Head of caudate nucleus (tissue), 42 donors: ENCODE measurements around the gene BACH2.
"Not testable (repeated sequence)": the region's sequence is repeated elsewhere in the genome, so short reads cannot be mapped to it uniquely, and the experiment has no call there.

Experiments used
- DNase-seq, 42 donors: peaks; one replicate each; pipeline versions ENCODE4 v3.0.0 to v3.0.0-alpha.2; 2020 to 2021; ENCODE audit warnings: mixed read lengths in 7 of 42
- intact Hi-C: fragments of 100-400 bp; cut with DNase I; formaldehyde crosslinking; loops from one replicate; pipeline ENCODE4 v1.15.0; 2022

The BACH2 gene

DNA sequence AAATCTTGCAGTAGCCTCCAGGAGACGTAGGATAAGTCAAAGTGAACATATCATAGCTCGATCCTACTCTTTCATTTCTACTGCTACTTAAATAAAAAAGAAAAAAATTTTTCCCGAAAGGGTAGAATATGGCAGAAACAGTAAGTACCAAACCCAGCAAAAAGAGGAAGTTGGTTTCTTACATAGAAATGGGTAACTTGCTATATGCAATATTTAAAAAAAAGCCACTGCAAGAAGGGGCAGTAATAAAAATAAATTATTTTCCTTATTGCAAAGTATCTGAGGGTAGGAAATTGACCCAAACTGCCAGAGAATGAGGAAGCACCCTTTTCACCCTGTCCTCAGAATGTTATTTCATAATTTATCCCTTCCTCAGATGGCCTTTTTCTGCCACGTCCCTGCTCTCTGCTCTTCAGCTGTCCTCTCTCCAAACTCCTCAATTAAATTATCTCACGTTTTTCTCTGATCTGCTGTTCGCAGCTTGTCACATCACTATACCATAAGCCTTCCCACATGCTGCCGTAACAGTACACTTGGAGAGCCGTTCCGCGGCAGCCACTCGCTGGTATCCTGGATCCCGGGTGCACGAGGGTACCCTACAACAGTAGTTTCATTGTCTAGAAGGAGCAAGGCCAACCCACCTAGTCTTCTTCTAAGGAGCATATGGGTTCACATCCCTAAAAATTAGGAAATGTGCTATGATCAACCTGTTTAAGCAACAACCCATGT lies 149.6 kb downstream of the BACH2 start:
- DNase-seq: peak in 25 of 42 donors; percentile 17 to 69 (median 42)
- intact Hi-C loops: no loop called here

DNA sequence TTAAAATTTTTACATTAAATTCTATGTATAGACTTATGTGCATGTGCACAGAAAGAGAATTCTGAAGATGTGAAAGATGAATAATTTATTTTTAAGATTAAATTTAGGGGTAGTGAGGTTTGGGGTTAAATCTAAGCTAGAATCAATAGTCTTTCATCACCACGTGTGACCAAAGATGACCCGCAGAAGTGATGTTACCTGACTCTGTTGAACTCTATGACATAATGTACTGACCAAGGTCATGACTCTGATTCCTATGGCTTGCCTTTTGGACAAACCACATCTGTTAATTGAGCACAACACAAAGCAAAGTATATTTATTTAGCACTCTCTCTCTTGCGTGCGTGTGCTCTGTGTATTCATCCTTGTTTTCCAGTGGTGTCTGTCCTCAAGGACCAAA lies 150.6 kb downstream of the BACH2 start:
- DNase-seq: no peak
- intact Hi-C loops: no loop called here

DNA sequence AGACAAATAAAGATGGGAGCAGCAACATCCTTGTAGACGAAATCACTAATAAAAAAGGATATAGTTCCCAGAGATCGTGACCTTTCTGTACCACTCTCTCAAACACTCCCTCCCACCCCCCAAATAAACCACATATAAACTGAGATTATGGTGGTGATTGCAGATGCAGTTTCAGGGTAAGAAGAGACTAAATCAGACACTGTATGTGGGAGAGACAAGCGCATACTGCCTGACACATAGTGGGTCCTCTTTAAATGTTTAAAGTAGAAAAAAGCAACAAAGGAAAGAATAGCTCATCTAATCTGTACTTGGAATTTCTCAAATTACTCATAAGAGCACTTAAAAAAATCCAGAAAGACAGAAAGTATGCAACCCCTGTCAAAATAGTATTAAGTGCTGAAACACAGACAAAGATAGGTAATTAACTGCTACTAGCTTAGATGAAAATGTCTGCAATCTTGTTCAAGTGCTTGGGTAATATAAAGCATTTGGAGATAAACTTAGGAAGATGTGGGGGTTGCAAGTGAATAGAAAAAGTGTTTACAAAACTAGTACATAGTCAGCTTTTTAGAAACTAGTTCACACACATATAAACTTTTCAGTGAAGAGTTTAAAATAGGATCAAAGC lies 151.6 kb downstream of the BACH2 start:
- intact Hi-C loops: no loop called here

DNA sequence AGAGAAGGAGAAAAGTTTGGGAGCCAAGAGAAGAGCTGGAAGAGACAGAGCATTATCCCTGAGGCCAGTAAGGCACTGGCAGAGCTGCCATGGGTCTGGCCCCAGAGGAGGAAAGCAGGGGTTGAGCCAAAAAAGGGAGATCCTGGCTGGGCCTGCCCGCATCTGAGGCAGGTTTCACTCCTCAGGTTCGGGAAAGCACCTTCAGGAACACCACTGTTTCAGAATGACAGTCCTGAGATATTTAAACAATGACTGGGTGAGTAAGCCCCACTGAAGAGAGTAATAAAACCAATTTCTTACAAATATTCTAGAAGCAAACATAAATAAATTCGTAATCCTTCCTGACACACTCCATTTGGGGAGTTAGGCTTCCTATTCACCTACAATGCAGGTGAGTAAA lies 152.2 kb downstream of the BACH2 start:
- no peak for DNase-seq
- intact Hi-C loops: no loop called here

More for the DNA sequence above, 151.6 kb downstream of the BACH2 start:
- DNase-seq: no peak

DNA sequence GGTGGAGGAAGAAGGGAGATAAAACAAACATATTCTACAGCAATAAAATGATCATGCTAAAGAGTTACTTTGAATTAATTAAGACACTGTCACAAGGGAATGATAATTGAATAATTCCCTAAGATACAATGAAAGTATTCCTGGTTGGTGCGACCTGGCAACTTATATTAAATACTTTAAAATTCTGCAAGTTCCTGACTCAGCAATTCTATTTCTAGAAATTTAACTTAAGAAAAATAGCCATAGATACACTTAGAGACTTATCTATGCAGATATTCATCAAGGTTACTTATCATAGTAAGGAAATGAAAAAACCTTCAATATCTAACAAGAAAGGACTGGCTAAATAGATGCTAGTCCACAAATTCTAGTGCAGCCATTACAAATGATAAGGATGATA lies 156.0 kb downstream of the BACH2 start:
- intact Hi-C loops: no loop called here
- DNase-seq: no peak

DNA sequence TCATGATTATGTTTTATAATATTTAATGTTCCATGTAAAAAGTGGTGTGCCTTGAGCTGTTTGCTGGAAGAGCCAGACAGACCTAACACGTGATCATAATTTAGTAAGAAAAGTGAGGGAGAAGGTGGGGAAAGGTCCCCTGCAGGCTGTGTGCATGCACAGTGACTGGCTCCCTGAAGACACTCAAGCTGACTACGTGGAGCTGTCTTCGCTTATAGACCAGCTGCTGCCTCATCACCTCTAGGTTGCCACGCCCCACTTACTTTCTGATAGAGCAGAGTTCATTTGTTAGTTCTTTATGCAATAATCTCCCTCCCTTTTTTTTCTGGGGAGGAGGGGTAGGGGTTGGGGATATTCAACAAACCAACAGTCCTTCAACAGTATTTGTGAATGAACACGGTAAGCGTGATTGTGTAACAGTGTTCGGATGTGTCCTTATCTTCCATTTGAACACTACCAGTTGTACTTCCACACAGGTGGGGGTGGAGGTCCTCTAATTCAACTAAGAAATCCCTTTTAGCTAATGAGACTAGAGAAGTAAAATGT lies 157.3 kb downstream of the BACH2 start:
- intact Hi-C loops: no loop called here
- no peak for DNase-seq

DNA sequence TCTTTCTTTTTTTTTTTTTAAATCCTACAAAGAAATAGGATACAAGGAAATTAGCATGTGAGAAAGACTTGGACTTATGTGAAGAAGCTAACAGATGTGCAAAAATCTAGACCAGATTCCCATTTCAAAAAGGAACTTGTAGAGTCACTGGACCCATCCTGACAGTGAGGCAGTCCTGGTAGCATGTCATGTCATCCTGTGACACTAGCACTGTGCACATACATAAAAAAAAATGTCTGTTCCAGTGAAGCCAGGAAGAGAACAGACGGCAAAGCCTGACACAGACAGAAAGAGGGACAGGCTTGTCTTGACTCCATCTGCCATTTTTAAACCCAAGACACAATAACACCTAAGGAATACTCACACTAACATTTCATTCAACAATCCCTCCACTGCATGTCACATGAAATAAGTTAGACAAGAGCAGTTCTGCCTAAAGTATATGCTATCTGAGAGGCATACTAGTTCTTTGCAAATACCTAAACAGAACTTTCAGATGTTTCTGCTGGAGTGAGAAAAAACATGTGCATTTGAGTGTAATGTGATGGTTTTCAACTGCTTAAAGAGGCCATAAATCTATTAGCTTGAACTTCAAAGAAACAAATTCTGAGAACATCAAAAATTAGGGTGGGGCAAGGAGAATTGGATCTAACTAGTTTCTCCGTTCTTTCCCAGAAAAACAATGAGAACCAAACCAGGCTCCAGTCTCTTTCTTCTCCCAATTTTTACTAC lies 159.6 kb downstream of the BACH2 start:
- DNase-seq: no peak
- intact Hi-C loops: no loop called here

DNA sequence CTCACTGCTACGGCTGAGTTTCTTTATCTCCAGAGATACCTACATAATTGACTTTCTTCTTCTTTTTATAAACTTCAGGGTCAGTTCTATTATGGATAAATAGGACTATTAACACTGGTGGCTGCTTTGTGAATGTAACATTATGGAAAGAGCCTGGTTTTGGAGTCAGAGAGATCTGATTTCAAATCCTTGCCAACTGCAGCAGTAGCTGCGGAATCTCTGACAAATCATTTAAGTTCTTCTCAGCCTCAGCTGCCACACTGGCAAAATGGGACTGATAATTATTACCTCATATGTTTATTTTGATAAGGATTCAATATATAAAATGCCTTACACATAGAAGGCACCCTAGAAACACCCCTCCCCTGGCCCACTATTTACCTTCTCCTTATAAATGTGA lies 160.5 kb downstream of the BACH2 start:
- intact Hi-C loops: no loop called here
- no peak for DNase-seq

DNA sequence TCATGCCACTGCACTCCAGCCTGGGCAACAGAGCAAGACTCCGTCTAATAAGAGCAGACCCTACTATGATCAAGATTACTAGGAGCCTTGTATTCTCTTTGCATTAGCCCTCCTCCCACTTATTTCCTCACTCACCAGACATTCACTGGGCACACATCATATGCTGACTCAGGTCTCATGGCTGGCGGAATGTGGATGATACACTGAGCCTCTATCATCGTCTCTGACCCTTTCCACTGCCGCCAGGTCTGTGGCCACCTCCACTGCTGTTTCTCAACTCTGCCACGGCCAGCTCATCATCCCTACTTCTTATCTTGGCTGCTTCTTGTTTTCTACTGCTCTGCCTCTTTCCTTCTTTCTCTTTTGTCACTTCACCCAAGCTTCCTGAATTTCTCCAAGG lies 161.0 kb downstream of the BACH2 start:
- intact Hi-C loops: no loop called here
- DNase-seq: no peak

DNA sequence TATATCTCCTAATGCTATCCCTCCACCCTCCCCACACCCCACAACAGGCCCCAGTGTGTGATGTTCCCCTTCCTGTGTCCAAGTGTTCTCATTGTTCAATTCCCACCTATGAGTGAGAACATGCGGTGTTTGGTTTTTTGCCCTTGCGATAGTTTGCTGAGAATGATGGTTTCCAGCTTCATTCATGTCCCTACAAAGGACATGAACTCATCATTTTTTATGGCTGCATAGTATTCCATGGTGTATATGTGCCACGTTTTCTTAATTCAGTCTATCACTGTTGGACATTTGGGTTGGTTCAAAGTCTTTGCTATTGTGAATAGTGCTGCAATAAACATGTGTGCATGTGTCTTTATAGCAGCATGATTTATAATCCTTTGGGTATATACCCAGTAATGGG lies 163.0 kb downstream of the BACH2 start:
- intact Hi-C loops, DNase-seq: not testable (repeated sequence)

DNA sequence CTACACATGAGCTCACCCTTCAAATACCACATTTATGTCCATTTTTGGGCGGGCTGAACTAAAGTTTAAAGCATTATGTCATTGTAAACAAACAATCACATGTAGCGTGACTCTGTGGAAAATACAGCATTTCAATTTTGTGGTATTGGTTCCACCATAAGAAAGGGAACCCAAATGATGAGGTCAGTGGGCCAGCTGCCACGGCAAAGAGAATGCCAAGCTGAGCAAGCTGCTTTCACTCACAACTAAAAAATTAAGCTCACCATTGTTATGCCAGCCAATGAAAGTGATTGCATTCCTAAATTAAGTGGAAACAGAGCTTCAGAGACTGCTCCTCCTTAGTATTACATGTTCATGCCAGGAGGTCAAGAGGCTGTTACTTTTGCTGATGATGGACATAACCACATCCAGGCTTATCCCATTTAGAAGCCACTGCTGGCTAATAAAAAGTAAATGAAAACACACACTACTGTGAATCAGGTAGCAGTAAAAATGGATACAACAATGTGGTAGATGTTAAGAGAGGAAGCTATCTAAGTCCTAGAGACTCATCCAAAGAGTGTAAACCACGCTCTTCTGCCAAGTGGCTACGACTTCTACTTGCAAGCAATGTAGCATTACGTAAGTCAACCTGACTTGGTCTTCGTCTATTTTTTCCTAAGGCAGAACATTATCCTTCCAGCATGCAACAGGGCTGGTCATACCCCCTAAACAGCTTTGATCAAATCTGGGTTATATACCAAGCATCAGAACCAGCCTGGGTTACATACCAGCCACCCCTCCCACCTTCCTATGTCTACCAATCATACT lies 164.8 kb downstream of the BACH2 start:
- intact Hi-C loops: no loop called here
- peak in 37 of 42 donors; percentile 6 to 76 (median 37) for DNase-seq

DNA sequence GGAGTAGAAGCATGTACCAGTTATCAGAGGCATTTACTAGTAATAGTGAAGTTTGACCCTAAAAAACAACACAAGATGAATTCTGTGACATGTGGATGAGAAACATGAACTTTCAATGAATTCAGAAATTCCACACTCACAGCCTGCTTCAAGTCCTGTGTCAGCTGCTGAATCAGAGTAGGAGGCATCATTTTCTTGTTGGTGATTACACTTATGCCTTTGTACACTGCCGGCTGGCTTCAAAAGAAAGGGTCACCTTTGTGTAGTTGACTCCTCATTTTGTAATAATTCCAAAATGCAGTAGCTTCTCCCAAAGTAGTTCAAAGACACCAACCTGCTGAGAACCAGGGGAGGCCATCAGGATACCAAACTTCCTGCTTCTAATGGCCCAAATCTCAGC lies 165.5 kb downstream of the BACH2 start:
- no peak for DNase-seq
- intact Hi-C loops: no loop called here

DNA sequence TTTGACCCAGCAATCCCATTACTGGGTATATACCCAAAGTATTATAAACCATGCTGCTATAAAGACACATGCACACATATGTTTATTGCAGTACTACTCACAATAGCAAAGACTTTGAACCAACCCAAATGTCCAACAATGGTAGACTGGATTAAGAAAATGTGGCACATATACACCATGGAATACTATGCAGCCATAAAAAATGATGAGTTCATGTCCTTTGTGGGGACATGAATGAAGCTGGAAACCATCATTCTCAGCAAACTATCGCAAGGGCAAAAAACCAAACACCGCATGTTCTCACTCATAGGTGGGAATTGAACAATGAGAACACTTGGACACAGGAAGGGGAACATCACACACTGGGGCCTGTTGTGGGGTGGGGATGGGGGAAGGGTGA lies 168.0 kb downstream of the BACH2 start:
- DNase-seq, intact Hi-C loops: not testable (repeated sequence)

DNA sequence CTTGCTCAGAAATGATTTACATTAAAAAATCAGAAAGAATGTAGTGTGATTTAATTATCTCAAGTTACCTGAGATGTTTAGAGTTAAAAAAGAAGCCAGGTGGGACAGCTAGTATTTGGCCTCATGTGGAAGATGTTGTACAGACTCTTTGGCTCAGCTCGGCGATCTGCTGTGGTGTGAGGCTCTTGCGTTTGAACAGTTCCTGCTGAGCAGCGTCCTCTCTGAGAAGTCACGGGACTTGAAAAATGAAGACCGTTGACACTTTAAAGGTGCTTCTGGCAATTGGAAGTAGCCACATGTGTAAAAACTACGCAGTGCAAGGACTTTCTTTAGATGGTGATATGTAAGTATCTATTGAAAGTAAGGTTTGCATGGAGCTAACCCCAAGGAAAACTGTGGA lies 169.0 kb downstream of the BACH2 start:
- DNase-seq: no peak
- intact Hi-C loops: no loop called here

DNA sequence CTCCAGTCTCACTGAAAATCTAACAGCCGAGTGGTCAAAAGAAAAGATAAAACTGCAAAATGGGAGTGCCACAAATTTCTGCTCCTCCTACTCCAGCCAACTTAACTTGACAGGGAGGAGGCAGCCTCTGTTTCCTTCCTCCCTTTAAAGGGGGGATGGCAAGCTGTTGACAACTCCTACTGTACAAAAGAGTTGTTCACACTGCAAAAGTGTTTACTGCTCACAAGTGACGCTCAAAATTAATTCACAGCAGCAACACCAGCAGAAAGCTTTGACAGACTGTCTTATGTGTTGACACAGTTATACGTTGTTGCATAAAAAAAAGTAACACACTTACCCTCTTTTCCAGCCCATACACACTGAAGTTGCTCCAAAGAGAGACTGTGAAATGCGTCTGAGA lies 169.8 kb downstream of the BACH2 start:
- intact Hi-C loops: no loop called here
- DNase-seq: no peak

DNA sequence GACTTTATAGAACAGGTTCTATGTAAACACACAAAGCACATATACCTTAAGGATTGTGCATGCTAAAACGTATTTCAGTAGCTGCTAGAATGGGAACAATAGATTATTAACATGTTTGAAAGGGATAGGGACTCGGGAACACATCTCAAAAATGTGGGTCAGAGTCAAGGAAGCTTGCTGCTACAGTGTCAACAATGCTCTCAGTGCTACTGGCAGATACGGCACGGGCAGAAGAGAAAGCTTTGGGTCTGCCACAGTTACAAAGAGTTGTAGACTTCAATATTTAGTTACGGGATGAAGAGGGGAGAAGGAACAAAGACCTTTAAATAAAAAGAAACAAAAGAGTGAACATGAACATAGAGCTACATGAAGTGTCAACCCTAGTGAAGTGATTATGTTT lies 170.5 kb downstream of the BACH2 start:
- intact Hi-C loops: no loop called here
- DNase-seq: no peak

DNA sequence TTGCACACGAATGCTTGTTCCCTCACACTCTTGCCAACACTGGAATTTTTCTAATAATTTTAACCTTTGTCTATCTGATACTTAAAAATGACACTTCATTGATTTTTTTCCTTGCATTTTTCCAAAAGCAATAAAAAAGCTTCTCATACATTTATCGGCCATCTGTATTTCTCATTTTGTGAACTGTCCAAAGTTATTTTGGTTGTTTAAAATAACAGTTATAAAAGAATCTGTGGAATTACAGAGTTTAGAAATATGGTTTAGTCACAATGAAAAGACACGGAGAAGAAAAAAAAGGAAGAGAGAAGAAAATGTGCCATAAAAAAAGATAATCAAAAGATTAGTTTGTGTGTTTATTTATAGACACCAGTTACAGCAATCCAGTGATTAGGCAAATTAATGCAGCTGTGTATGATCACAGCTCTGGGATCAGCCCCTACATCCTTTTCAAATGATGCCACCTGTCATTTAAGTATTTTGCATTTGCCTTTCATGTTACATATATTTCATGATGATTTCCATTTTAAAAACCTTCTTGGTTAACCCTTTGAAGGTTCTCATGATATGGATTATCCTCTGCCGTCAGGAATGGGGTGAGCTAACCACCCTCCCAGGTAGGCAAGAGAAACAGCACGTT lies 171.7 kb downstream of the BACH2 start:
- intact Hi-C loops: no loop called here
- no peak for DNase-seq

DNA sequence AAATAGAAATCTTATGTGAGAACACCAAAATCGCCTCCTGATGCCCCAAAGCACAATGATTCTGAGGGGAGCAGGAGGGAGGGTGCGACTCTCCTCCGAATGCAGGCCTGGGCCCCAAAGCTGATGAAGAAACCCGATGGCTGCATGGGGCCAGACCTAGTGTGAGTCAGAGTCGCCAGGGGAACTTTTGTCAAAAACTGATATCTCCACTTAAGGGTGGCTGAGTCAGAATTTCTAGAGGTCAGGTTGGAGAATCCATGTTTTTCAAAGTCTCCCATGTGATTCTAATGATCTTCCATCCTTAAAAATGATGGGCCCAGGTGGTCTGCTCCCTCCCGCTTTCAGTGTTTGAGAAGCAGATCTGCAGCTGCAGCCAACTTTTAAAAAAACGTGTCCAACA lies 172.8 kb downstream of the BACH2 start:
- DNase-seq: no peak
- intact Hi-C loops: no loop called here

DNA sequence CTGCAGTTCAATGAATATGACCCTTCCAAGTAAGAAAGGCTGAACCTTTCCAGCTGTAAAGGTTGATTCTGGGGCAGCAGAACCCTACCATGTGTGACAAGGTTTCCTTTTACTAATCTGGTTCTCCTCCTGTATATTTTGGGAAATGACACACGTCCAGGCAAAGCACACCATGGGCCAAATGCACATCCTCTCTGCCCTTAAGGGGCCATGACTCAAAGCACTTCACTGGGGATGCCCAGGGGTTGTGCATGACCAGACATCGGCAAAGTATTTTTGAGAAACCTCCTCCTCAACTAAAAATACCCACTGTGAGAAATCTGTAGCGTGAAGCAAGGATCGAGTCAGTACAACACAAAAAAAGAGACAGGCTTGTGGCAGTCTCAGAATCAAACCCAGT lies 174.7 kb downstream of the BACH2 start:
- intact Hi-C loops: no loop called here
- no peak for DNase-seq
